HEK293 (cell line): Measurements from ENCODE around the gene ANKRD35.

ENCODE experiments used
- CTCF ChIP-seq: fragments of 450-650 bp; formaldehyde crosslinking; IDR thresholded peaks from 2 replicates; pipeline ENCODE4 v1.5.1; 2016; ENCODE audit warnings: missing biosample characterization, missing genetic modification characterization
- ZFP41 ChIP-seq: fragments of 450-650 bp; formaldehyde crosslinking; IDR thresholded peaks from 2 replicates; pipeline ENCODE4 v1.5.1; 2016; ENCODE audit warnings: missing biosample characterization, missing genetic modification characterization, borderline replicate concordance
- ZNF280D ChIP-seq: fragments of 450-650 bp; formaldehyde crosslinking; IDR thresholded peaks from 2 replicates; pipeline ENCODE4 v1.5.1; 2016; ENCODE audit warnings: missing biosample characterization, missing genetic modification characterization
- ZNF292 ChIP-seq: fragments of 450-650 bp; formaldehyde crosslinking; IDR thresholded peaks from 2 replicates; pipeline ENCODE4 v1.5.1; 2016; ENCODE audit warnings: low read depth, missing biosample characterization, missing genetic modification characterization, borderline replicate concordance
- ZNF473 ChIP-seq: fragments of 450-650 bp; formaldehyde crosslinking; IDR thresholded peaks from 2 replicates; pipeline ENCODE4 v1.5.1; 2017; ENCODE audit warnings: missing biosample characterization, missing genetic modification characterization
- ZNF510 ChIP-seq: fragments of 450-650 bp; formaldehyde crosslinking; IDR thresholded peaks from 2 replicates; pipeline ENCODE4 v1.5.1; 2018; ENCODE audit warnings: mild to moderate bottlenecking, missing genetic modification characterization, missing biosample characterization; ENCODE audit not compliant: insufficient replicate concordance
- ZNF768 ChIP-seq: fragments of 450-650 bp; formaldehyde crosslinking; IDR thresholded peaks from 2 replicates; pipeline ENCODE4 v1.5.1; 2018; ENCODE audit warnings: missing biosample characterization, mild to moderate bottlenecking, missing genetic modification characterization

- TF ChIP-seq ZNF292 (tag by site-specific recombination) (no peak), CTCF (tag by site-specific recombination) (peak; percentile 95; the same call in 1 of the 2 replicates), ZNF473 (tag by site-specific recombination) (no peak), ZNF280D (tag by site-specific recombination) (no peak), ZNF768 (tag by site-specific recombination) (no peak), ZFP41 (tag by site-specific recombination) (no peak), ZNF510 (tag by site-specific recombination) (no peak)
Measured at GRCh38 chr1:145891587-145892485, 6.2 kb upstream of the ANKRD35 start.
